Dermis blood vessel endothelial cell (primary cell): ENCODE data around the gene ASPHD2. TPM values are rescaled to one million over a fixed set of nuclear protein-coding genes. Genes with fewer than 3 reads are reported as not detected.

ENCODE experiments used
- total RNA-seq: library from RNA; depleted of rRNA; stranded (reverse); fragments of >200 nt; gene quantifications from 2 replicates; pipeline ENCODE4 v1.2.3, GENCODE V29; 2014

ASPHD2 gene
- total RNA-seq, 1 donor from 2014 or later = 1.2 TPM

Other genes with a start within 250 kb of the ASPHD2 start
- gene HPS4, start 54.5 kb downstream of the ASPHD2 start, total RNA-seq = 20.0 and 26.5 TPM in 2 replicates
- gene SRRD, start 54.6 kb downstream of the ASPHD2 start, total RNA-seq = 21.1 and 27.7 TPM in 2 replicates
- gene TFIP11, start 83.2 kb downstream of the ASPHD2 start, total RNA-seq = 44.6 and 54.1 TPM in 2 replicates
- 131 and 208 TPM in 2 replicates for gene TPST2, start 160.9 kb downstream of the ASPHD2 start, total RNA-seq
- 0.09 TPM in 1 of 2 replicates, not detected in the other for gene CRYBB1, start 188.8 kb downstream of the ASPHD2 start, total RNA-seq
- not detected in 2 replicates for gene CRYBA4, start 192.7 kb downstream of the ASPHD2 start, total RNA-seq
- 0.19 and 0.34 TPM in 2 replicates for gene MIAT, start 228.3 kb downstream of the ASPHD2 start, total RNA-seq